Inferior parietal cortex (tissue), 1 donor: ENCODE results near the gene DVL1.

Experiments used
- DNase-seq: peaks from one replicate; pipeline ENCODE4 v3.0.0-alpha.2; 2016; ENCODE audit errors: extremely low spot score

DVL1 gene

GRCh38 chr1:1299686-1300351 lies 49.4 kb downstream of the DVL1 start:
- no peak for DNase-seq

- peak; percentile 82 for DNase-seq
Measured at GRCh38 chr1:1298861-1299685, 50.1 kb downstream of the DVL1 start.

- DNase-seq: no peak
Measured at GRCh38 chr1:1297802-1298424, 51.3 kb downstream of the DVL1 start.

DNA sequence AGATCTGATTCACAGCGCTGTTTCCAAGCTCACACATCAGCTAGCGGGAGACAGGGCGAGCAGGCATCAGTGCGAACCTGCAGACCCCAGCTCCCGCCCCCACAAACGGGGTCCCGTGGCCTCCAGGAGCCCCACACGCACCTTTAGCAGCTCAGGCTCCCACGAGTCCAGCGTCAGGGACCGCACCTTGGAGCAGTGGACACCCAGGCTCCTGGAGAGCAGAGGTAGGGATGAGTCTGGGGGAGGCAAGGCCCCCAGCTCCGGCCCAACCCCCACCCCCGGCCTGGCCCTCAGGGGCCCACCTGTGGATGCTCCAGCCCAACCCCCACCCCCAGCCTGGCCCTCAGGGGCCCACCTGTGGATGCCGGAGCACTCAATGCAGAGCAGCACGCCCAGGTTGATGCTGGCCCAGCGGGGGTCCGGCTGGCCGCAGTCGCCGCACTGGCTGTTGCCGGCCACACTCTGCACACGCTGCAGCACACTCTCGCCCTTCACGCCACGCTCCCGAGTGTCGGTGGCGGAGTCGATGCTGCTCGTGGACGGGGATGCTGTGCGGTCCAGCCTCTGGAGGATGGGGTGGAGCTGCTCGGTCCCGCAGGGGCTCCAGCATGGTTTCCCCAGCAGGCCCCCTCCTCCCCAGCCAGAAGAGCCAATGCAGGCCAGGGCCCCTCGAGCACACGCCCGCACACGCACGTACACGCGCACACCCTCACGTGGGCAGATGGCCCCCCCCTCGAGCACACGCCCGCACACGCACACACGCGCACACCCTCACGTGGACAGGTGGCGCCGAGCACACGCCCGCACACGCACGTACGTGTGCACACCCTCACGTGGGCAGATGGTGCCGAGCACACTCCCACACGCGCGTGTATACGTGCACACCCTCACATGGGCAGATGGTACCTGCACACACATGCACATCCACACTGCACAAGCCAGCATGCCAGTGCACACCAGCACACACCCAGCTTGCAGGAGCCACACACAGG lies 52.9 kb downstream of the DVL1 start:
- no peak for DNase-seq

- no peak for DNase-seq
Measured at GRCh38 chr1:1295154-1295923, 53.9 kb downstream of the DVL1 start.

GRCh38 chr1:1294250-1294890 lies 54.8 kb downstream of the DVL1 start:
- DNase-seq: no peak

GRCh38 chr1:1293263-1294249 lies 55.7 kb downstream of the DVL1 start:
- no peak for DNase-seq

- no peak for DNase-seq
Measured at GRCh38 chr1:1292851-1293250, 56.4 kb downstream of the DVL1 start.

- no peak for DNase-seq
Measured at GRCh38 chr1:1292442-1292779, 56.8 kb downstream of the DVL1 start.

DNA sequence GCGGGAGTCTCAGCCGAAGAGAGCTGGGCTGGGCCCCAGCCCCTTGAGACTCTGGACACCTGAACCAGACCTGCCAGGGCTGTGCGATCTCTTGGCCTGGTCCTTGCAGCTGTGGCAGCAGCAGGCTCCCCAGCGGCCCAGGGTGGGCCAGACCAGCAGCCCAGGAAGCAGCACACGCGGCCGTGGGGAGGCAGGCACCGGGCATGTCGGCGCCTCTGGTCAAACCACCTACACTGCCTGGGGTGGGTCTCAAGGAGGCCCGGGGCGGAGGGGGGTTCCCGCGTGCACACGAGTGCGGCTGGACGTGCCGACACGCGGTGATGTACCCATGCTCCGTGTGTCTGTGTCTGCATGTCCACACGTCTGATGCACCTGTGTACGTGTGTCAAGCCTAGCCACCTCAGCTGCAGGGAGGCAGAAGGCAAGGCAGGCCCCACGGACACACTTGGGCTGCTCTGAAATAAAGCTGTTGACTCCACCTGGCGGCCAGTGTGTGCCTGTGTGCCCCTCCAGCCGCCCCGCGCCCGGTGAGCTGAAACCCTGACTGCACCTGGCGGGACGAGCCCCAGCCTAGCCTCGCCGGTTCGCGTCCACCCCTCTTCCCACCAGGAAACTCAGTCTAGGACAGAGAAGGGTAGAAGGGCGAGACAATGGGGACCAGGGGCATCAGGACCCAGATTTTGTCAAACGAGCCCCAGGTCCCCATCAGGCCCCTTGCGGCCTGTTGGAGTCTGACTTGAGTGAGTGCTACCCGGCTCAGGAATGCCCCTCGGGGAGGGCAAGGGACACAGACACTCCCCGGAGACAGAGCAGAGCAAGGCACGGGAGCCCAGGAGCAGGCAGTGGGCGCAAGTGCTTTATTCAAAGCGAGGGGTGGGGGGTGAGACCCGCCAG lies 57.4 kb downstream of the DVL1 start:
- peak; percentile 33 for DNase-seq

GRCh38 chr1:1291023-1291528 lies 58.1 kb downstream of the DVL1 start:
- no peak for DNase-seq

DNA sequence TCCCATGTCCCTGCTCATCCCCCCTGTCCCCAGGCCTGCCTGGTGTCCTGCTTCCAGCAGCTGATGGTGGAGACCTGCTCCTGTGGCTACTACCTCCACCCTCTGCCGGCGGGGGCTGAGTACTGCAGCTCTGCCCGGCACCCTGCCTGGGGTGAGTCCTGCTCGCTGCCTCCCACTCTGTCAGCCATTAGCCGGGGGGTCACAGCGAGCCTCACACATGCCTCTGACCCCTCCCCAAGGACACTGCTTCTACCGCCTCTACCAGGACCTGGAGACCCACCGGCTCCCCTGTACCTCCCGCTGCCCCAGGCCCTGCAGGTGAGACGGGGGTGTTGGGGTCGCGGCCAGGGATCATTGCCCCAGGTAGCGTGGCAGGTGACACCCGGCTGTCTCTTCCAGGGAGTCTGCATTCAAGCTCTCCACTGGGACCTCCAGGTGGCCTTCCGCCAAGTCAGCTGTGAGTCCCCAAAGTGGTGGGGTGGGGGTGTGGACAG lies 58.9 kb downstream of the DVL1 start:
- DNase-seq: no peak

GRCh38 chr1:1287288-1288110 lies 61.7 kb downstream of the DVL1 start:
- no peak for DNase-seq

GRCh38 chr1:1286313-1287261 lies 62.6 kb downstream of the DVL1 start:
- no peak for DNase-seq

- no peak for DNase-seq
Measured at GRCh38 chr1:1285611-1286311, 63.5 kb downstream of the DVL1 start.
